Liver (tissue), 9 donors: Measurements from ENCODE around the gene PRKN. TPM values are rescaled to one million over a fixed set of nuclear protein-coding genes. Genes with fewer than 3 reads are reported as not detected.

Source experiments
- DNase-seq: peaks from one replicate; pipeline ENCODE4 v3.0.0-alpha.2; 2017; ENCODE audit warnings: low spot score
- H3K27ac ChIP-seq, 2 donors: one replicate each; pipeline ENCODE4 v1.7.0; 2013; ENCODE audit warnings: inconsistent platforms in 2 of 2, low read length in 2 of 2, control low read depth in 1 of 2, low read depth in 1 of 2, mild to moderate bottlenecking in 1 of 2
- H3K27me3 ChIP-seq, 4 donors: one replicate each; pipeline versions ENCODE4 v1.6.1 to v1.7.0; 2013; ENCODE audit warnings: low read length in 3 of 4, inconsistent platforms in 1 of 4, mild to moderate bottlenecking in 1 of 4, moderate library complexity in 1 of 4; ENCODE audit not compliant: control insufficient read depth in 4 of 4, insufficient read depth in 4 of 4
- H3K36me3 ChIP-seq, 4 donors: one replicate each; pipeline versions ENCODE4 v1.6.1 to v1.7.0; 2013; ENCODE audit warnings: low read length in 3 of 4, mild to moderate bottlenecking in 3 of 4, low read depth in 1 of 4, moderate library complexity in 1 of 4; ENCODE audit not compliant: control insufficient read depth in 4 of 4, insufficient read depth in 3 of 4
- H3K4me1 ChIP-seq, 4 donors: one replicate each; pipeline versions ENCODE4 v1.6.1 to v1.7.0; 2013; ENCODE audit warnings: low read length in 3 of 4, mild to moderate bottlenecking in 3 of 4, moderate library complexity in 1 of 4; ENCODE audit not compliant: control insufficient read depth in 4 of 4, insufficient read depth in 4 of 4
- H3K4me3 ChIP-seq, 3 donors: one replicate each; pipeline versions ENCODE4 v1.6.1 to v1.7.0; 2013; ENCODE audit warnings: low read length in 3 of 3, control low read depth in 1 of 3, low read depth in 1 of 3, mild to moderate bottlenecking in 1 of 3
- H3K9ac ChIP-seq, 2 donors: one replicate each; pipeline ENCODE4 v1.7.0; 2013; ENCODE audit warnings: low read length in 2 of 2, mild to moderate bottlenecking in 2 of 2, moderate library complexity in 2 of 2, control low read depth in 1 of 2, low read depth in 1 of 2
- H3K9me3 ChIP-seq, 4 donors: one replicate each; pipeline versions ENCODE4 v1.6.1 to v1.7.0; 2013; ENCODE audit warnings: low read length in 3 of 4; ENCODE audit not compliant: control insufficient read depth in 4 of 4
- ATF3 ChIP-seq: IDR thresholded peaks from 2 replicates; pipeline ENCODE4 v1.6.1; 2016; ENCODE audit warnings: antibody characterized with exemption
- CTCF ChIP-seq: fragments of 150-350 bp; IDR thresholded peaks from 2 replicates; pipeline ENCODE4 v1.5.1; 2017; ENCODE audit warnings: improper control_type of control experiment, low read depth, low read length; ENCODE audit not compliant: missing input control
- EGR1 ChIP-seq, 2 donors: IDR thresholded peaks; 2 replicates each; pipeline ENCODE4 v1.6.1; 2016 to 2018; ENCODE audit warnings: antibody characterized with exemption in 2 of 2, low read depth in 2 of 2
- FOXA1 ChIP-seq: IDR thresholded peaks from 2 replicates; pipeline ENCODE4 v1.6.1; 2016; ENCODE audit warnings: antibody characterized with exemption
- FOXA2 ChIP-seq: IDR thresholded peaks from 2 replicates; pipeline ENCODE4 v1.6.1; 2016; ENCODE audit warnings: antibody characterized with exemption
- GABPA ChIP-seq, 2 donors: IDR thresholded peaks in 1 of 2; conservative IDR thresholded peaks in 1 of 2; 2 replicates each; pipeline ENCODE4 v1.6.1; 2016; ENCODE audit warnings: antibody characterized with exemption in 2 of 2, mild to moderate bottlenecking in 1 of 2, moderate library complexity in 1 of 2
- HNF4A ChIP-seq, 2 donors: conservative IDR thresholded peaks; 2 replicates each; pipeline ENCODE4 v1.6.1; 2016; ENCODE audit warnings: antibody characterized with exemption in 2 of 2, mild to moderate bottlenecking in 2 of 2
- HNF4G ChIP-seq: IDR thresholded peaks from 2 replicates; pipeline ENCODE4 v1.6.1; 2016; ENCODE audit warnings: antibody characterized with exemption
- JUND ChIP-seq, 2 donors: IDR thresholded peaks; 2 replicates each; pipeline ENCODE4 v1.6.1; 2016; ENCODE audit warnings: antibody characterized with exemption in 2 of 2
- MAX ChIP-seq: IDR thresholded peaks from 2 replicates; pipeline ENCODE4 v1.6.1; 2016; ENCODE audit warnings: antibody characterized with exemption
- NR2F2 ChIP-seq: IDR thresholded peaks from 2 replicates; pipeline ENCODE4 v1.6.1; 2016; ENCODE audit warnings: antibody characterized with exemption
- RAD21 ChIP-seq, 2 donors: IDR thresholded peaks; 2 replicates each; pipeline ENCODE4 v1.6.1; 2016; ENCODE audit warnings: antibody characterized with exemption in 2 of 2, mild to moderate bottlenecking in 2 of 2
- REST ChIP-seq: IDR thresholded peaks from 2 replicates; pipeline ENCODE4 v1.6.1; 2016; ENCODE audit warnings: antibody characterized with exemption, mild to moderate bottlenecking
- RXRA ChIP-seq, 2 donors: IDR thresholded peaks; 2 replicates each; pipeline ENCODE4 v1.6.1; 2017 to 2018; ENCODE audit warnings: antibody characterized with exemption in 2 of 2, mild to moderate bottlenecking in 1 of 2
- SP1 ChIP-seq: IDR thresholded peaks from 2 replicates; pipeline ENCODE4 v1.6.1; 2018; ENCODE audit warnings: antibody characterized with exemption, mild to moderate bottlenecking
- TAF1 ChIP-seq: conservative IDR thresholded peaks from 2 replicates; pipeline ENCODE4 v1.6.1; 2016; ENCODE audit warnings: antibody characterized with exemption, mild to moderate bottlenecking
- YY1 ChIP-seq: IDR thresholded peaks from 2 replicates; pipeline ENCODE4 v1.6.1; 2016; ENCODE audit warnings: antibody characterized with exemption, mild to moderate bottlenecking
- ZBTB33 ChIP-seq: IDR thresholded peaks from 2 replicates; pipeline ENCODE4 v1.6.1; 2016; ENCODE audit warnings: antibody characterized with exemption
- WGBS: extraction: QIAGEN DNeasy Blood & Tissue Kit; methylation state at CpG from one replicate; pipeline ENCODE4 v1.1.7; 2013; 5-methylcytosine and 5-hydroxymethylcytosine counted together
- polyA plus RNA-seq, 2 donors: library from polyadenylated mRNA; stranded (reverse) in 1 of 2; unstranded in 1 of 2; fragments of 200-250 nt in 1 of 2; fragments of >200 nt in 1 of 2; fragmentation: Nextera tagmentation in 1 of 2; extraction: Ambion mirVana in 1 of 2; gene quantifications; one replicate each; pipeline versions ENCODE4 v1.2.1 to v1.2.3, GENCODE V29; 2013 to 2015
- total RNA-seq, 2 donors: library from RNA; depleted of rRNA; stranded (reverse); fragments of >200 nt; gene quantifications; one replicate each; pipeline ENCODE4 v1.2.3, GENCODE V29; 2014
- donor health status: healthy.
- donor health status: healthy.
- donor health status: healthy.
- donor health status: healthy.
- donor health status: healthy.

Gene PRKN
- total and polyA plus RNA-seq, 4 donors: 0.47 to 4.1 (median 3.2) TPM

- H3K4me1 ChIP-seq: no peaks in the 10 kb centered on the region
- TF ChIP-seq NR2F2 (no peak), HNF4A (conservative IDR thresholded peaks at IDR 0.05) (no peak), FOXA2 (no peak), CTCF (no peak), RXRA (IDR thresholded peaks at IDR 0.05) (no peak), ZBTB33 (no peak), EGR1 (IDR thresholded peaks at IDR 0.05; ENCODE audit: low read depth in 2 of 2) (no peak), RAD21 (IDR thresholded peaks at IDR 0.05) (no peak), YY1 (no peak), FOXA1 (no peak), MAX (no peak), REST (no peak), TAF1 (no peak), HNF4G (no peak), GABPA (IDR thresholded peaks at IDR 0.05 in 1 of 2, conservative IDR thresholded peaks at IDR 0.05 in 1 of 2) (no peak), SP1 (no peak), JUND (IDR thresholded peaks at IDR 0.05) (no peak), ATF3 (no peak)
- H3K27me3 ChIP-seq: no peaks in the 10 kb centered on the region
- 88% methylated on average over 3 of the region's 3 CpGs for WGBS
- H3K4me3 ChIP-seq: no peak overlapping the region
- H3K36me3 ChIP-seq: no peaks in the 10 kb centered on the region
- no peaks in the 10 kb centered on the region for H3K9me3 ChIP-seq
- DNase-seq: no peak
- no peak overlapping the region for H3K9ac ChIP-seq
- no peak overlapping the region for H3K27ac ChIP-seq
Measured at GRCh38 chr6:162700966-162701365, 26.6 kb downstream of the PRKN start.

- Histone ChIP-seq H3K27ac (no peak overlapping the region), H3K9ac (no peak overlapping the region), H3K4me1 (no peaks in the 10 kb centered on the region), H3K36me3 (no peaks in the 10 kb centered on the region), H3K9me3 (no peaks in the 10 kb centered on the region), H3K27me3 (no peaks in the 10 kb centered on the region), H3K4me3 (no peak overlapping the region)
- no peak for TF ChIP-seq REST
- no peak for TF ChIP-seq JUND (IDR thresholded peaks at IDR 0.05)
- TF ChIP-seq YY1: no peak
- TF ChIP-seq CTCF: no peak
- TF ChIP-seq ATF3: no peak
- TF ChIP-seq HNF4G: no peak
- TF ChIP-seq HNF4A (conservative IDR thresholded peaks at IDR 0.05): no peak
- no peak for DNase-seq
- 66% methylated on average over 2 of the region's 2 CpGs for WGBS
Measured at GRCh38 chr6:162699961-162700360, 27.6 kb downstream of the PRKN start.
